HEK293T (cell line): Measurements from ENCODE around the gene RAC2.

Experiments
- ARNT ChIP-seq: fragments of 450-650 bp; IDR thresholded peaks from 2 replicates; pipeline ENCODE4 v1.6.1; 2017; ENCODE audit warnings: mild to moderate bottlenecking
- BHLHE40 ChIP-seq: fragments of 450-650 bp; IDR thresholded peaks from 2 replicates; pipeline ENCODE4 v1.6.1; 2016; ENCODE audit warnings: mild to moderate bottlenecking, moderate library complexity, borderline replicate concordance
- FOXA1 ChIP-seq: fragments of 450-650 bp; IDR thresholded peaks from 2 replicates; pipeline ENCODE4 v1.6.1; 2016; ENCODE audit warnings: mild to moderate bottlenecking
- FOXK2 ChIP-seq: fragments of 450-650 bp; IDR thresholded peaks from 2 replicates; pipeline ENCODE4 v1.6.1; 2016; ENCODE audit warnings: mild to moderate bottlenecking
- L3MBTL2 ChIP-seq: fragments of 450-650 bp; conservative IDR thresholded peaks from 2 replicates; pipeline ENCODE4 v1.6.1; 2016; ENCODE audit warnings: mild to moderate bottlenecking
- LEF1 ChIP-seq: fragments of 450-650 bp; IDR thresholded peaks from 2 replicates; pipeline ENCODE4 v1.6.1; 2017; ENCODE audit warnings: mild to moderate bottlenecking, borderline replicate concordance
- SP1 ChIP-seq: fragments of 450-650 bp; IDR thresholded peaks from 2 replicates; pipeline ENCODE4 v1.6.1; 2017
- SUZ12 ChIP-seq: fragments of 450-650 bp; IDR thresholded peaks from 2 replicates; pipeline ENCODE4 v1.6.1; 2016; ENCODE audit warnings: mild to moderate bottlenecking
- TARDBP ChIP-seq: fragments of 450-650 bp; IDR thresholded peaks from 2 replicates; pipeline ENCODE4 v1.6.1; 2016
- ZNF384 ChIP-seq: fragments of 450-650 bp; IDR thresholded peaks from 2 replicates; pipeline ENCODE4 v1.6.1; 2016

GRCh38 chr22:37207981-37208380 is 36.1 kb downstream of the RAC2 start:
- TF ChIP-seq L3MBTL2 (no peak), ZNF384 (no peak), SUZ12 (no peak), LEF1 (no peak), BHLHE40 (no peak), TARDBP (no peak), SP1 (no peak), ARNT (no peak), FOXA1 (no peak), FOXK2 (no peak)
